ENCODE measurements around the gene OR6V1.
A peak's percentile ranks its signal among the peaks of the same experiment; 100 is the strongest.

The OR6V1 gene, protein sequence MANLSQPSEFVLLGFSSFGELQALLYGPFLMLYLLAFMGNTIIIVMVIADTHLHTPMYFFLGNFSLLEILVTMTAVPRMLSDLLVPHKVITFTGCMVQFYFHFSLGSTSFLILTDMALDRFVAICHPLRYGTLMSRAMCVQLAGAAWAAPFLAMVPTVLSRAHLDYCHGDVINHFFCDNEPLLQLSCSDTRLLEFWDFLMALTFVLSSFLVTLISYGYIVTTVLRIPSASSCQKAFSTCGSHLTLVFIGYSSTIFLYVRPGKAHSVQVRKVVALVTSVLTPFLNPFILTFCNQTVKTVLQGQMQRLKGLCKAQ
- 0 reads per million in 2 donors for total RNA-seq

DNA sequence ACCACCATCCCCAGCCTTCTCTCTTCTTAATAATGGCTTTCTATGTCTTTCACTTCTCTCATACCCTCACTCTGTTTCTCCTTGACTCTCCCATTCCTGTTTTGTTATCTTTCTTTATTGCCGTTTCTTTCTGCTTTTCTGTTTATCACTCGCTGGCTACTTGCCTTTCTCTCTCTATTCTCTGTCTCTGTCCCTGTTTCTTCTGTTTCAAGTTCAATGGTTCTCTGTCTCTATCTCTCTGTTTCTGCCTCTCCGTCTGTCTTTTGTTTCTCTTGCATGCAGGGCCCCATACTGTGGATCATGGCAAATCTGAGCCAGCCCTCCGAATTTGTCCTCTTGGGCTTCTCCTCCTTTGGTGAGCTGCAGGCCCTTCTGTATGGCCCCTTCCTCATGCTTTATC, at the start of gene OR6V1:
OR6V1 (plus strand) TSS at position 301 of the 400 bp plus-strand sequence; CDS start at position 301, 0 bp downstream.
- no peak for DNase-seq

- DNase-seq: no peak
These were observed 49.2 kb upstream of the OR6V1 start for GRCh38 chr7:143002898-143003297.

GRCh38 chr7:143003393-143004051, 48.6 kb upstream of the OR6V1 start:
- DNase-seq: peak in 3 of 5 experiments; percentile 13 to 71 (median 33)

DNA sequence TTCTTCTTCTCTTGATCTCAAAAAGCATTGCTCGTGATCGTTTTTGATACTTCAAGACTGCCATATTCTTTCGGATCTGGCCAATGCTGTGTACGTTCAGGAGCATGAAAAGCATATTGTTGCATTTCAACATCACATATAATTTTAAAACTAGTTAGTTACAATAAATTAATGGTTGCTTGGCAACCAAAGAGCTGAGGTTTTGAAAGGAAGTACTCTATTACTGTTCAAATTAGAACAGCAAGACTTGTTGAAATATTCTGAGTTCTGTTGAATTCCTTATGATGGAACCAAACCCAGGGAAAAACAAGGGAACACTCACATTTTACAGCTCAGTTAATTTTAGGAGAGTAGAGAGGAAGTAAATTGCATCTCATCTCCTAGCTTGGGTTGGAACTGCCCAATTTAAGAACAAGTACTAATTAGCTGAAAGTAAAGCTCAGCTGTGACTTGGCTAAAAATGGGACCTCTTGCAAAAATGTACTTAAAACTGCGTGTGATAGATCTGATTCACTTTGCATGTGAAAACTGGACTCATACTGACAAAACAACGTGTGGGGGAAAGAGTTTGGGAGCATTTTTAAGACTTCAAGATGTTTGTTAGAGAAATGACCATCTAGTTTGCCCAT, 46.4 kb upstream of the OR6V1 start:
- DNase-seq: no peak

DNA sequence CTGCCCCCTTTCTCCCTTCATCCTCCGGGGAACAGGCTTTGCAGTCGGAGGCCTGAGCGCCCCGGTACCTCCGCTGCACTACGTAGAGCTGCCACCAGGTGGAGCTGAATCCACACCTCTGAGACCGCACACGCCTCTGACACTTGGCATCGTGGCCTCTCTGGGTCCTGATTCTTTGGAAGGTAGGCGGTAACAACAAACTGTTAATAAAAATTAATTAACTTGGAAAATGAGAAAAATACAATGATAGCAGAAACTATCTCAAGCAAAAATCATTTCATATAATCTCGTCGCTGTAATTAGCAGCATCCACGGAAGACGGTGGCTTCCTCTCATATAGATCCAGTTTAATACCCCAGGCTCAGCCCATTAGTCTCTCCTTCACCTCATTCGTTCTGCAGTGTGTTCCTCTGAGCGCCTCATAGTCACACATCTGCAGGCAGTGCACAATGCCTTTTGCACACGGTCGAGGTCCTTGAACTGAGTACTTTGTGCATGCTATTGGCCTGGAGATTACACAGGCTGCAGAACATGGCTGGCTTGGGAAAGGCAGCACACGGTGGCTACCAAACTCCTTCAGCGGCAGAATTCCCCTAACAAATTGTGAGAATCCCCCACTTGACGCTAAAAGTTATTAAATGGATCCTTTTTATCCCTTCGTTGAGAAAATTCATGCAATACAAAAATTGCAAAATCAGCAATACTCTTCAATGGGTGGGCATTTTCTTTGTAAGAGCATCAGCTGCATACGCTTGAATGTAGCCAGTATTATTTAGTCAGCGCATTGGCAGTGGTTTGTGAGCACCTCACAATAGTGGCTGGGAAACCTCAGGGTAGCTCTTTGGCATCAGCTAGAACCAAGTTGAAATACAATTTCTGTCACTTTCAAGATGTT, 43.9 kb upstream of the OR6V1 start:
- peak; percentile 50 to 75 (median 64) for DNase-seq

GRCh38 chr7:143012001-143012400, 40.1 kb upstream of the OR6V1 start:
- DNase-seq: no peak

- DNase-seq: no peak
These were observed 39.7 kb upstream of the OR6V1 start for GRCh38 chr7:143012409-143012808.

GRCh38 chr7:143013473-143013872, 38.7 kb upstream of the OR6V1 start:
- DNase-seq: no peak

GRCh38 chr7:143013893-143014292, 38.2 kb upstream of the OR6V1 start:
- no peak for DNase-seq

DNA sequence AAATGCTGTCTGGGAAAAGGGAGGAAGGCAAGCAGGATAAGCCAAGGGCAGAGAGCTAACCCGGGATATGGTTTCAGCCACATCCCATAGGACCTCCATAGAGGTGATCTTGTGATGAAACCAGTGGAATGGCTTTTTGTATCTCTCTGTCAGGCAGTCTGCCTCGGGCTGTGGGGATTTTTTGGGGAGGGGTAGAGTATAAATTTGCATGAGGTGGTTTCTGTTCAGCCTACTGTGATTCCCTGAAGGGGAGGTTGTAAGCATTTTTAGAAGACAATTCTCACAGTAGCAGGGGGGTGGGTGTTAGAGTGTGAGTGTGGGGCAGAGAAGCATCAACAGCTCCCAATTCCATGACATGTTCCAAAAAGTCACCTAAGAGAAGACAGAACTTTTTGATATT, 37.1 kb upstream of the OR6V1 start:
- no peak for DNase-seq

GRCh38 chr7:143015926-143016490, 36.1 kb upstream of the OR6V1 start:
- no peak for DNase-seq

DNA sequence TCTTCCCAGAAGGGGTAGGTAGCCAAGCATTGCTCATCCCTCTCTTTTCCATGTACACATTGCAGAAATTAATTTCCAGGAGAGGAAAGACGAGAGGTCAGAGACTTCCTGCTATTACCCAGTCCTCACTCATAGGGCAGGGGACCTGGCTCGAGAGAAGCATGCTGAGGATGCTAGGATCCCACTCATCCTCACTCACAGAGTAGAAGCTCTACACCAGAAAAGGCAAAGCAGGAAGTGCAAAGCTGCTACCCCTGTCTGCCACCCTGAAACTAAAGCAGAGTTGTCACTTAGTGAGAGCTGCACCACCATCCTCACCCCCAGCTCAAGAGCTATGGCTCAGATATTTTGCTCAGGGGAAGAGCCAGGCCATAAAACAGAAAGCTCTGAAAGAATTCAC, 35.1 kb upstream of the OR6V1 start:
- DNase-seq: no peak

DNA sequence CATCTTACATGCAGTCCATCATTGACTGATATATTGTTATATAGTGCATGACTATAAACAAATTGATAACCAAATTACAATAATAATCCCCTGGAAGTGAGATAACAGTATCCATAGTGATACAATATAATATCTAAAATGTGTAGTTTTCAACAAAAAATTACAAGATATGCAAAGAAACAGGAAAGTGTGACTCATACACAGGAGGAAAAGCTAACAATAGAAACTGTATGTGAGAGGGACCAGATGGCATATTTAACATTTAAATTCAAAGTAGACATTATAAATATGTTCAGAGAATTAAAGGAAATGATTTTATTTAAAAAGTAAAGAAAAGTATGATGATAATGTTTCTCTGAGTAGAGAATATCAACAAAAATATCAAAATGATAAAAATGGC, 33.2 kb upstream of the OR6V1 start:
- no peak for DNase-seq

DNA sequence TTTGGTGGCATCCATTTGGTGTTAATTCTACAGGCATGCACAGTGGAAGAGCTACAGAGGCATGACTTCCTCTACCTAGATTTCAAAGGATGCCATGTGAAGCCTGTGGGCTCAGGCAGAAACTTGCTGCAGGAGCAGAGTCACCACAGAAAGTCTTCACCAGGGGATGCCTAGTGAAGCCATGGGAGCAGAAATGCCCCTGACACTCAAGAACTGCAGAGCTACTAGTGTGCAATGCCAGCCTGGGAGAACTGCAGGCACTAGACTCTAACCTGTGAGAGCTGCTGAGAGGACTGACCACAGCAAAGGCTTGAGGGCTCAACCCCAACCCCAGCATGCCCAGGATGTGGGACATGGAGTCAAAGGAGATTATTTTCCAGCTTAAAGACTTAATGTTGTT, 29.1 kb upstream of the OR6V1 start:
- DNase-seq: no peak

DNA sequence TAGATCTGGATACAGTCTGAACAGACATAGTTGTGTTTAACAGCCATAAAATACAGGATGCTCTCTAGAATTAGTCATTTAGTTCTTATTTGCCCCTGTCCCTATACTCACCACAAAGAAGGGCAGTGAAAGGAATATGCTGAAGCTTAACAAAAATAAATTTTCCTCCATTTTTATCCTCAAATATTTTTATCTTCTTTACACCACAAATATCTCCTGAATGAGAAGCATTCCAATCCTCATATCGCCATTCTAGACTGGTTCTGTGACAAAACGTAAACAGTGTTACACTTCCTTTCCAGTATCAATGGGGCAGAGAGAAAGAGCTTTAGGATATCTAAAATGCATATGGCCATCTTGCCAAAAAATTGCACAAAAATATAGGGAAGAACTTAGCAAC, 26.8 kb upstream of the OR6V1 start:
- no peak for DNase-seq

DNA sequence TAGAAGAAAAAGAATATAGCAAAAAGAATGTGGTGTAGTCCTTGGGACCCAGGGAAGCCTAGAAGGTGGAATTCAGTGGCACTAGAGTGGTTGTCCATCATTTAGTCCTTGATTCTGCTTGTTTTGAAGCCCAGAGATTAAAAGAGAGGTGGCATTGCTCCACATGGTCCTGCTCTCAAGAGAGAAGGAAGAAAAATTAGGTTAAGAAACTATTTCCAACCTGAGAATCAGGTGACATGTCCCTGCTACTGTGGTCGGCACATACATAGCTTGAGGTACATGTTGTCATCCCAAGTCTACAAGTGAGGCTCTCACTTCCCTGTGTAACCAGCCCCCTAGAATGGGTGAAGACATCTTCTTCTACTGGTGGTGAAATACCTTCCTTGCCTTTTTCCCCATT, 25.1 kb upstream of the OR6V1 start, which contains the start of gene OR9A2:
OR9A2 (minus strand) TSS at position 101 of the 400 bp plus-strand sequence; CDS start at position 101, 0 bp downstream.
- DNase-seq: no peak

GRCh38 chr7:143027683-143028082, 24.5 kb upstream of the OR6V1 start:
- DNase-seq: no peak

DNA sequence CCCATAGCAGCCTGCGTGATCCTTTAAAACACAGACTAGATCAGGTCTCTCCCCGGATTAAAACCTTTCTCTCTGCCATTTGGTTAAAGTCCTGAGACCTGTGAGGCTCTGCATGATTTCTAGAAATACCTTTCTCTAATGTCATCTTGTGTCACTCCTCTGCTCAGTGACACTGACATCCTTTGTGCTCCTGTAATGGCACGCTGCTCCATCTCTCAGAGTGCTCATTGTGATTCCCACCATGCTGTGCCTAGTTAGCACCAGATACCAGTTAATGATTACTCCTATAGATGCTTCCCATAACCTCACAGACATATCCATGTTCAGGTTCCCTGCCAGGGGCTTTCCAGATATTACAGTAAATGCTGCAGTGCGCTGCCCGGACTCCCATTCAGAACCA, 13.5 kb upstream of the OR6V1 start:
- no peak for DNase-seq

DNA sequence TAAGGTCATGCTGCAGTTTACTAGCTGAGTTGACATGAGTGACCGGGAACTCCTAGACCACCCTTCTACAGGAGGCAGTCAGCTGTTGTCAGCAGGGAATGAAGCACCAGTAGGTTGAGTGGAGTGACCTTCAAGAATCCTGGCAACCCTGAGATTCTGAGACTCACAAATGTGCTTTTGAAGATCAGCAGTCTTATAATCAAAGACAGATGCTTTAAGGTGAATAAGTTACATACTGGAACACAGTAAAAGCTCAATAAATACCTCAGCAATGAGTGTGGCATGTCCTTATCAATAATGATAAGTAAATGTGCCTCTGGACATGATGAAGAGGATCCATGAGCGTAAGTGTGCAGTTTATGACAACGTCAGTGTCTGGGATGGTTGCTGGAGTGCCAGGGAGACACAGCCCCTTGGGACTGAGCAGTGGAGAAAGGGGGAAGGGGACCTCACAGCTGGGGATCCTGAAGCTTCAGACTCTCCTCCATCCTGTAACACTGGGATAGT, 11.9 kb upstream of the OR6V1 start:
- no peak for DNase-seq

GRCh38 chr7:143041346-143041745, 10.8 kb upstream of the OR6V1 start:
- no peak for DNase-seq

DNA sequence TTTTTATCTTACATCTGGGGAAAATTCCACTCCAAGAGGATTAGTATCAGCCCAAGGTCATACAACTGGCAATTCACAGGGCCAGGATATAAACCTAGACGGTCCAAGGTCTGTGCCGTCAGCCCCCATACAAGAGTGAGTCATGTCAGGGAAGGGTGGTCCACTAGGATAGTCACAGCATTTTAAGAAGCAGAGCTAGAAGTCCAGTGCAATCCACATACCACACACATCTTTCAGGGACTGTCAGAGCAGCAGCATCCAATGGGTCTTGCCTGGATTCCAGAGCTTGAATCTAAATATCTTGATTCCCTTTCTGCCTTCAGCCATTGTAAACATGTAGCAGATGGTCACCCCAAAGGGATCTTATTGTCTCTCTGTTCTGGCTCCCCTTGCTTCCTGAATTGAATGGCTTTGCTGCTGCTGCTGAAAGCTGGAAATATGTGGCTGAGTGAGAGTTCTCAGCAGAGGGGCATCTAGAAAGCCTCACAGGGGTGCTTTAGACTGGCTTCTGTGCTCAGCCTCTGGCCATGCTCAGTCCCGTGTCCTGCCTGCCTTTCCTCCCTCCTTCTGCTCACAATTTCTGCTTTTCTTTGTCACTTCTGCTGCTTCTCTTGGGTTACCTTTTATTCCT, 9.9 kb upstream of the OR6V1 start:
- DNase-seq: no peak

All from T-helper 2 cell (primary cell).